HepG2 (cell line): ENCODE measurements around the gene IGF2BP3. TPM values are rescaled to one million over a fixed set of nuclear protein-coding genes. Genes with fewer than 3 reads are reported as not detected.

Source experiments
- CREB3 ChIP-seq: sonication (generic); formaldehyde crosslinking; IDR thresholded peaks from 2 replicates; pipeline ENCODE4 v1.5.0; 2020; ENCODE audit warnings: missing genetic modification reagents
- ETV5 ChIP-seq: IDR thresholded peaks from 2 replicates; pipeline ENCODE4 v1.6.1; 2018; ENCODE audit warnings: missing biosample characterization, missing genetic modification reagents, inconsistent platforms, borderline replicate concordance
- HNF4A ChIP-seq: sonication (generic); formaldehyde crosslinking; IDR thresholded peaks from 2 replicates; pipeline ENCODE4 v1.4.0; 2020; ENCODE audit warnings: missing genetic modification reagents
- HOXA3 ChIP-seq: sonication (generic); formaldehyde crosslinking; IDR thresholded peaks from 2 replicates; pipeline ENCODE4 v1.5.0; 2020; ENCODE audit warnings: missing genetic modification reagents
- PRDM15 ChIP-seq: sonication (generic); formaldehyde crosslinking; IDR thresholded peaks from 2 replicates; pipeline ENCODE4 v1.4.0; 2020; ENCODE audit warnings: missing genetic modification reagents
- SMAD9 ChIP-seq: sonication (generic); formaldehyde crosslinking; IDR thresholded peaks from 2 replicates; pipeline ENCODE4 v1.5.1; 2020; ENCODE audit warnings: mild to moderate bottlenecking, missing genetic modification reagents
- TRAFD1 ChIP-seq: sonication (generic); formaldehyde crosslinking; IDR thresholded peaks from 2 replicates; pipeline ENCODE4 v1.5.1; 2020; ENCODE audit warnings: missing genetic modification reagents, mild to moderate bottlenecking, borderline replicate concordance
- WIZ ChIP-seq: sonication (generic); formaldehyde crosslinking; IDR thresholded peaks from 2 replicates; pipeline ENCODE4 v1.5.1; 2020; ENCODE audit warnings: mild to moderate bottlenecking, missing genetic modification reagents
- YEATS2 ChIP-seq: sonication (generic); formaldehyde crosslinking; IDR thresholded peaks from 2 replicates; pipeline ENCODE4 v1.4.0; 2020; ENCODE audit warnings: missing genetic modification reagents, borderline replicate concordance
- ZBTB37 ChIP-seq: sonication (generic); formaldehyde crosslinking; IDR thresholded peaks from 2 replicates; pipeline ENCODE4 v1.4.0; 2020; ENCODE audit warnings: mild to moderate bottlenecking, missing genetic modification reagents
- ZFAT ChIP-seq: sonication (generic); formaldehyde crosslinking; conservative IDR thresholded peaks from 2 replicates; pipeline ENCODE4 v1.8.1; 2023; ENCODE audit warnings: missing genetic modification reagents, inconsistent platforms
- ZFP36 ChIP-seq: fragments of 150-350 bp; IDR thresholded peaks from 2 replicates; pipeline ENCODE4 v1.6.1; 2018; ENCODE audit warnings: borderline replicate concordance, low read length, low read depth; ENCODE audit not compliant: partially characterized antibody
- ZKSCAN1 ChIP-seq: fragments of 150-350 bp; IDR thresholded peaks from 2 replicates; pipeline ENCODE4 v1.6.1; 2014; ENCODE audit warnings: low read length
- ZNF225 ChIP-seq: sonication (generic); formaldehyde crosslinking; IDR thresholded peaks from 2 replicates; pipeline ENCODE4 v1.4.0; 2020; ENCODE audit warnings: mild to moderate bottlenecking, missing genetic modification reagents
- ZNF280D ChIP-seq: sonication (generic); formaldehyde crosslinking; IDR thresholded peaks from 2 replicates; pipeline ENCODE4 v1.5.1; 2020; ENCODE audit warnings: mild to moderate bottlenecking, missing genetic modification reagents
- ZNF550 ChIP-seq: sonication (generic); formaldehyde crosslinking; IDR thresholded peaks from 2 replicates; pipeline ENCODE4 v1.4.0; 2020; ENCODE audit warnings: mild to moderate bottlenecking, missing genetic modification reagents, borderline replicate concordance
- ZNF75D ChIP-seq: sonication (generic); formaldehyde crosslinking; IDR thresholded peaks from 2 replicates; pipeline ENCODE4 v1.8.1; 2023; ENCODE audit warnings: missing genetic modification reagents, mild to moderate bottlenecking, borderline replicate concordance
- ZNF816 ChIP-seq: sonication (generic); formaldehyde crosslinking; IDR thresholded peaks from 2 replicates; pipeline ENCODE4 v1.8.0; 2022; ENCODE audit warnings: missing genetic modification reagents, mild to moderate bottlenecking, borderline replicate concordance
- polyA plus RNA-seq, 8 experiments: library from polyadenylated mRNA; depleted of rRNA in 3 of 8; stranded (reverse) in 7 of 8; unstranded in 1 of 8; fragments of >200 nt; fragmentation: Illumina TruSeq in 4 of 8; extraction: Trizol in 4 of 8; gene quantifications; 2 replicates each; pipeline versions ENCODE4 v1.2.1 to v1.2.3, GENCODE V29; 2011 to 2016; ENCODE audit warnings: low read depth in 4 of 8, missing spikeins in 1 of 8, mixed read lengths in 1 of 8; ENCODE audit not compliant: insufficient read depth in 1 of 8
- total RNA-seq, 5 experiments: library from RNA; depleted of rRNA; stranded (reverse); fragments of >200 nt; fragmentation: Illumina TruSeq; extraction: Trizol; gene quantifications; 2 replicates each; pipeline ENCODE4 v1.2.3, GENCODE V29; 2016; ENCODE audit warnings: low read depth in 1 of 5

IGF2BP3 gene
- total and polyA plus RNA-seq, 2 of the 13 experiments (the other 11 are each of a cell fraction or from before 2014, with no cell fraction given) = 37.7 to 39.5 TPM

- TF ChIP-seq ZFP36 (no peak), YEATS2 (CRISPR knock-in tag) (peak; percentile 44), ZKSCAN1 (no peak), ZNF550 (no peak; the same call in 1 of the 2 replicates), ZNF816 (CRISPR knock-in tag) (no peak; the same call in 1 of the 2 replicates), WIZ (peak; percentile 59), SMAD9 (CRISPR knock-in tag) (no peak), ZBTB37 (CRISPR knock-in tag) (no peak), ZNF280D (CRISPR knock-in tag) (no peak), HOXA3 (CRISPR knock-in tag) (peak; percentile 62; the same call in 1 of the 2 replicates), TRAFD1 (CRISPR knock-in tag) (no peak), PRDM15 (CRISPR knock-in tag) (no peak; the same call in 1 of the 2 replicates), HNF4A (CRISPR knock-in tag) (peak; percentile 76), ZNF75D (CRISPR knock-in tag) (no peak), CREB3 (CRISPR knock-in tag) (peak; percentile 39; the same call in 1 of the 2 replicates), ZFAT (CRISPR knock-in tag) (0 out of 2 replicates have a peak, but pooled peaks have one; percentile 14), ZNF225 (CRISPR knock-in tag) (peak; percentile 74; the same call in 1 of the 2 replicates), ETV5 (CRISPR knock-in tag) (peak; percentile 17; the same call in 1 of the 2 replicates)
These were observed 4.0 kb upstream of the IGF2BP3 start (continued) for GRCh38 chr7:23474094-23474828.
